HCT116 (cell line): ENCODE data around the gene CTIF.

Experiments
- CTCF ChIP-seq, 3 experiments: fragments of 200-600 bp in 1 of 3; sonication (generic) in 1 of 3; IDR thresholded peaks in 2 of 3; conservative IDR thresholded peaks in 1 of 3; 2 replicates each; pipeline ENCODE4 v1.5.1; 2012 to 2017; ENCODE audit warnings: low read depth in 2 of 3, low read length in 2 of 3, antibody characterized with exemption in 1 of 3, borderline replicate concordance in 1 of 3, control low read depth in 1 of 3, mild to moderate bottlenecking in 1 of 3, mixed read lengths in 1 of 3, mixed run types in 1 of 3, moderate library complexity in 1 of 3; ENCODE audit not compliant: insufficient read depth in 1 of 3
- EZH2phosphoT487 ChIP-seq: fragments of 200-600 bp; IDR thresholded peaks from 2 replicates; pipeline ENCODE4 v1.6.1; 2018; ENCODE audit warnings: antibody characterized with exemption, borderline replicate concordance
- RAD21 ChIP-seq: IDR thresholded peaks from 2 replicates; pipeline ENCODE4 v1.6.1; 2012; ENCODE audit warnings: low read depth, mild to moderate bottlenecking

DNA sequence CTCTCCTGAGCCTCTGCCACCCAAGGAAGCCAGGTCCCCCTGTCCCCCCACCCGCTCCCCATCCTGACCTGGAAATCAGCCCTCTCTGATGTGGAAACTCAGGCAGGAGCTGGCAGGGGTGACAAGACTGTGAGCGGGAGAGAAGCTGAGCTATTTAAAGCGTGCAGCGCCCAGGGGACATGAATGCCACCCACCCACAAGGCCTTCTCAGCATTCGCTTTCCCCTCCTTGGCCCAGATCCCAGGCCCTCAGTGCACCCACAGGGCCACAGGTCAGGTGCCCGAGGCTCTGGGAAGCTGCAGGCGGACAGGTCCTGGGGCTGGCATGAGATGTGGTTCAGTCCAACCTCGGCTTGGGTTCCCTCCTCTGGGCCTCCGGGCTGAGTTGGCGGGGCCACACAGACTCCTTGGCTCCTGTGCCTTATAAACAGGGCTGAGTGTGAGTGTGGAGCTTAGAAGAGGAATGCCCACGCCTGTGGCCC, 243.6 kb downstream of the CTIF start:
- TF ChIP-seq EZH2phosphoT487 (no peak), CTCF (IDR thresholded peaks at IDR 0.05 in 2 of 3, conservative IDR thresholded peaks at IDR 0.05 in 1 of 3; ENCODE audit: borderline replicate concordance in 1 of 3, insufficient read depth in 1 of 3, low read depth in 2 of 3, low read length in 2 of 3) (no peak), RAD21 (no peak)
